HG02571 (cell line): Measurements from ENCODE around the gene AACS.
"Not testable (repeated sequence)": the region's sequence is repeated elsewhere in the genome, so short reads cannot be mapped to it uniquely, and the experiment has no call there.

Experiments used
- ATAC-seq: cut with Tn5 transposase; IDR thresholded peaks from one replicate; pipeline ENCODE4 v1.9.1; 2021; ENCODE audit warnings: mild to moderate bottlenecking, moderate library complexity; ENCODE audit not compliant: unreplicated experiment

The AACS gene

GRCh38 chr12:125121106-125121505, 55.9 kb downstream of the AACS start:
- ATAC-seq: no peak

GRCh38 chr12:125122668-125123067, 57.4 kb downstream of the AACS start:
- ATAC-seq: no peak

- no peak for ATAC-seq
These were observed 59.2 kb downstream of the AACS start for GRCh38 chr12:125124320-125124966.

GRCh38 chr12:125125271-125125670, 60.0 kb downstream of the AACS start:
- ATAC-seq: no peak

- ATAC-seq: no peak
These were observed 63.4 kb downstream of the AACS start for GRCh38 chr12:125128439-125129178.

- no peak for ATAC-seq
These were observed 63.9 kb downstream of the AACS start for GRCh38 chr12:125129179-125129571.

- no peak for ATAC-seq
These were observed 64.5 kb downstream of the AACS start for GRCh38 chr12:125129591-125130255.

- ATAC-seq: no peak
These were observed 66.7 kb downstream of the AACS start for GRCh38 chr12:125131958-125132357.

- ATAC-seq: no peak
These were observed 67.6 kb downstream of the AACS start for GRCh38 chr12:125132698-125133400.

GRCh38 chr12:125133616-125134015, 68.4 kb downstream of the AACS start:
- no peak for ATAC-seq

- no peak for ATAC-seq
These were observed 69.3 kb downstream of the AACS start for GRCh38 chr12:125134576-125134975.

- no peak for ATAC-seq
These were observed 70.7 kb downstream of the AACS start for GRCh38 chr12:125135906-125136305.

- no peak for ATAC-seq
These were observed 71.5 kb downstream of the AACS start for GRCh38 chr12:125136702-125137101.

- ATAC-seq: no peak
These were observed 72.6 kb downstream of the AACS start for GRCh38 chr12:125137766-125138344.

GRCh38 chr12:125140279-125141209, 75.3 kb downstream of the AACS start:
- ATAC-seq: no peak

GRCh38 chr12:125141210-125141573, 76.0 kb downstream of the AACS start:
- ATAC-seq: not testable (repeated sequence)

- no peak for ATAC-seq
These were observed 77.4 kb downstream of the AACS start for GRCh38 chr12:125142601-125143000.

GRCh38 chr12:125143491-125143890, 78.3 kb downstream of the AACS start:
- ATAC-seq: no peak

GRCh38 chr12:125145196-125145595, 80.0 kb downstream of the AACS start:
- no peak for ATAC-seq

GRCh38 chr12:125148316-125148715, 83.1 kb downstream of the AACS start:
- ATAC-seq: no peak
